Fibroblast of villous mesenchyme (primary cell): ENCODE data around the gene GLS2. TPM values are rescaled to one million over a fixed set of nuclear protein-coding genes. Genes with fewer than 3 reads are reported as not detected.
"Not testable (repeated sequence)": the region's sequence is repeated elsewhere in the genome, so short reads cannot be mapped to it uniquely, and the experiment has no call there.

Experiments
- DNase-seq: peaks from one replicate; pipeline ENCODE4 v3.0.0-alpha.2; 2010; ENCODE audit warnings: low read depth
- H3K4me3 ChIP-seq: 2 replicates; pipeline ENCODE4 v1.5.1; 2011; ENCODE audit warnings: low read depth, mild to moderate bottlenecking, low read length
- CTCF ChIP-seq: IDR thresholded peaks from 2 replicates; pipeline ENCODE4 v1.5.1; 2012; ENCODE audit warnings: low read depth, mild to moderate bottlenecking, low read length; ENCODE audit not compliant: insufficient read depth
- total RNA-seq: library from RNA; depleted of rRNA; stranded (reverse); fragments of >200 nt; gene quantifications from 2 replicates; pipeline ENCODE4 v1.2.3, GENCODE V29; 2012

GLS2 gene
- total RNA-seq, 1 donor = under 0.01 TPM

- no peak overlapping the region for H3K4me3 ChIP-seq
- no peak for TF ChIP-seq CTCF
- DNase-seq = no peak
Measured at GRCh38 chr12:56510786-56511185, 22.8 kb upstream of the GLS2 start.

- not testable (repeated sequence) for DNase-seq, H3K4me3 ChIP-seq
Measured at GRCh38 chr12:56499879-56500278, 11.9 kb upstream of the GLS2 start.

- not testable (repeated sequence) for H3K4me3 ChIP-seq, DNase-seq
Measured at GRCh38 chr12:56499452-56499851, 11.5 kb upstream of the GLS2 start.

- not testable (repeated sequence) for H3K4me3 ChIP-seq
- DNase-seq = peak; percentile 83
Measured at GRCh38 chr12:56498126-56498902, 10.4 kb upstream of the GLS2 start.

GRCh38 chr12:56496704-56497103 is 8.7 kb upstream of the GLS2 start:
- H3K4me3 ChIP-seq = not testable (repeated sequence)
- peak; percentile 41 for DNase-seq
- peak; percentile 46 for TF ChIP-seq CTCF

- DNase-seq, H3K4me3 ChIP-seq: not testable (repeated sequence)
Measured at GRCh38 chr12:56494481-56494880, 6.5 kb upstream of the GLS2 start.

GRCh38 chr12:56494106-56494415 is 6.1 kb upstream of the GLS2 start:
- DNase-seq, H3K4me3 ChIP-seq: not testable (repeated sequence)

- not testable (repeated sequence) for H3K4me3 ChIP-seq, DNase-seq
Measured at GRCh38 chr12:56493409-56494105, 5.6 kb upstream of the GLS2 start.

GRCh38 chr12:56490360-56490759 is 2.4 kb upstream of the GLS2 start:
- no peak for DNase-seq
- no peak for TF ChIP-seq CTCF
- H3K4me3 ChIP-seq = no peak overlapping the region

- peak; percentile 11 for DNase-seq
- TF ChIP-seq CTCF = no peak
- H3K4me3 ChIP-seq = peak overlapping the region; percentile 56
Measured at GRCh38 chr12:56487448-56488040, 417 bp downstream of the GLS2 start.
